AG04450 (cell line): ENCODE results near the gene CEP295NL. TPM values are rescaled to one million over a fixed set of nuclear protein-coding genes. Genes with fewer than 3 reads are reported as not detected.

Experiments
- CTCF ChIA-PET: fragments of 300-600, 350-600 bp; formaldehyde crosslinking; extraction: SDS; loops from one replicate; lab custom pipeline; 2022; ENCODE audit warnings: antibody characterized with exemption, inconsistent platforms; lab: Charles Lee
- POLR2A ChIA-PET: fragments of 350-600 bp; formaldehyde crosslinking; extraction: SDS; loops from one replicate; lab custom pipeline; 2021; ENCODE audit warnings: antibody characterized with exemption, inconsistent platforms; lab: Yijun Ruan, JAX
- DNase-seq: peaks from one replicate; pipeline ENCODE4 v3.0.0-alpha.2; 2011; ENCODE audit warnings: low read depth, low spot score
- H3K27ac ChIP-seq: one replicate; pipeline ENCODE4 v1.5.1; 2012; ENCODE audit warnings: low read depth, low read length, control low read depth
- H3K27me3 ChIP-seq: one replicate; pipeline ENCODE4 v1.6.0; 2012; ENCODE audit warnings: low read length; ENCODE audit not compliant: control insufficient read depth, insufficient read depth
- H3K4me3 ChIP-seq: 2 replicates; pipeline ENCODE4 v1.5.1; 2011; ENCODE audit warnings: mild to moderate bottlenecking, low read depth, low read length, control low read depth
- H3K9me3 ChIP-seq: 2 replicates; pipeline ENCODE4 v1.5.1; 2012; ENCODE audit warnings: low read length; ENCODE audit not compliant: control insufficient read depth, insufficient read depth
- CTCF ChIP-seq: IDR thresholded peaks from 2 replicates; pipeline ENCODE4 v1.5.1; 2011; ENCODE audit warnings: low read depth, low read length, control low read depth, inconsistent platforms
- polyA plus RNA-seq: library from polyadenylated mRNA; depleted of rRNA; stranded (reverse); fragments of >200 nt; gene quantifications from 2 replicates; pipeline ENCODE4 v1.2.3, GENCODE V29; 2011

The CEP295NL gene
- polyA plus RNA-seq, 1 experiment, result 0.11 TPM

DNA sequence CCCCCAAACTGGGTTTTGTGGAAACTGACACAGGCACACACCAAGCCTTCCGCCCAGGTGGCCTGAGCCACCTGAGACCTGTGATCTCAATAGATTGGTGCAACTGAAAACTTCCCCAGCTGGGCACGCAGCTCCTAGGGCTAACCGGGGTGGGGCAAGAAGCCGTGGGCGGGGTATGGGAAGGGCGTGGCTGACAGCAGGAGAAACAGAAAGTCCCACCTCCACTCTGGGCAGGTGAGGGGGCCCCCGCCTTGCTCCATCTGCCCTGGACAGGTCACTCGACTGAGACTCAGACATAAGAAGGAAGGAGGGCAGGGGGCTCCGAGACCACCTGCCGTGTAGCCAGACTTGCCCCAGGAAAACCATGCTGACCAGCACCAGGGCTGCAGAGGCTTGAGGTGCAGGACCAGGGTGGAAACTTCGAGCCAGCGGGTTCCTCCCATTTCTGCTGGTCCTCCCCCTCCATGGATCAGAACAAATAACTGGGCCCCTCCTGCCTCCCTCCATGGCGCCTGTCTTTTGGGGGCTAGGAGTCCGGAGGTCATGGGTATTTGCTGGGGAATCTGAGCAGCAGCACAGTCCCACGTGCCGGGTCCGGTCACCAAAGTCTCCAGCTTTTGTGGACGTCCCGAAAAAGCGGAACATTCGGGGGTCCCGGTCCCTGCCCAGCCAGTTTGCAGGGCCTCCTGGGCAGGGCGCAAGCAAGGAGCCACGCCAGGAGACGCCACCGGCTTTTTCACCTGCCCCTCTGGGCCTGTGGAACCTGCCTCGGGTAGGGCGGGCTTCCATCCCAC, 20.9 kb upstream of the CEP295NL start:
- DNase-seq, result no peak
- no peak for TF ChIP-seq CTCF

GRCh38 chr17:78922816-78923498, 20.0 kb upstream of the CEP295NL start:
- no peak for DNase-seq
- peak overlapping the region; percentile 3 for H3K27ac ChIP-seq
- POLR2A ChIA-PET, result interaction anchor here (2.0 to 3.9 kb wide), 2 partner anchors 12 to 39 kb away, joined by 5 to 26 read pairs; no protein-coding TSS in a partner anchor

More for the DNA sequence above, 20.9 kb upstream of the CEP295NL start:
- ChIA-PET POLR2A (interaction anchor here (0.6 to 3.9 kb wide), 3 partner anchors 8 to 85 kb away, joined by 4 to 26 read pairs (median 8); no protein-coding TSS in a partner anchor), CTCF (interaction anchor here (0.6 kb wide), 1 partner anchor 122 kb away, joined by 3 read pairs; no protein-coding TSS in a partner anchor)
- Histone ChIP-seq H3K4me3 (peak overlapping the region; percentile 88), H3K27ac (no peak overlapping the region), H3K27me3 (no peaks in the 10 kb centered on the region), H3K9me3 (no peaks in the 10 kb centered on the region; the same call in 1 of the 2 replicates)

GRCh38 chr17:78921437-78921971, 18.5 kb upstream of the CEP295NL start:
- Histone ChIP-seq H3K27ac (peak overlapping the region; percentile 21), H3K27me3 (no peaks in the 10 kb centered on the region), H3K4me3 (peak overlapping the region; percentile 88), H3K9me3 (no peaks in the 10 kb centered on the region; the same call in 1 of the 2 replicates)
- ChIA-PET CTCF (interaction anchor here (0.6 to 1.0 kb wide), 2 partner anchors 49 to 83 kb away, joined by 3 read pairs; no protein-coding TSS in a partner anchor), POLR2A (interaction anchor here (2.0 kb wide), 1 partner anchor 38 kb away, joined by 5 read pairs; no protein-coding TSS in a partner anchor)
- DNase-seq, result no peak
- TF ChIP-seq CTCF, result no peak

More at GRCh38 chr17:78922816-78923498, 20.0 kb upstream of the CEP295NL start:
- CTCF ChIA-PET, result interaction anchor here (0.9 kb wide), 1 partner anchor 57 kb away, joined by 3 read pairs; no protein-coding TSS in a partner anchor
- H3K27me3 ChIP-seq, result no peaks in the 10 kb centered on the region
- peak overlapping the region; percentile 88 for H3K4me3 ChIP-seq
- TF ChIP-seq CTCF, result no peak
- no peaks in the 10 kb centered on the region; the same call in 1 of the 2 replicates for H3K9me3 ChIP-seq

- peak overlapping the region; percentile 2 for H3K27ac ChIP-seq
- no peaks in the 10 kb centered on the region; the same call in 1 of the 2 replicates for H3K9me3 ChIP-seq
- H3K4me3 ChIP-seq, result peak overlapping the region; percentile 4; the same call in 1 of the 2 replicates
- no peak for DNase-seq
- no peak for TF ChIP-seq CTCF
- H3K27me3 ChIP-seq, result no peaks in the 10 kb centered on the region
- ChIA-PET CTCF (interaction anchor here (1.0 kb wide), 1 partner anchor 51 kb away, joined by 3 read pairs; no protein-coding TSS in a partner anchor), POLR2A (interaction anchor here (2.0 kb wide), 1 partner anchor 37 kb away, joined by 5 read pairs; no protein-coding TSS in a partner anchor)
These were observed 17.5 kb upstream of the CEP295NL start for GRCh38 chr17:78920528-78920927.
